Measurements from ENCODE around the gene SYK. TPM values are rescaled to one million over a fixed set of nuclear protein-coding genes. Genes with fewer than 3 reads are reported as not detected.

Gene SYK
- total RNA-seq, 2 experiments from 2014 or later, result 0.11 to 0.64 TPM

- H3K36me3 Mint-ChIP-seq (ENCODE audit: low read depth), result no peaks in the 10 kb centered on the region
- DNase-seq (no peak), ATAC-seq (no peak)
- peaks cover 4% of the 10 kb centered on the region for H3K27me3 Mint-ChIP-seq
- H3K4me1 Mint-ChIP-seq, result no peaks in the 10 kb centered on the region
- intact Hi-C loops (cut with DNase I, micrococcal nuclease), result no loop called here
- no peak overlapping the region for H3K27ac Mint-ChIP-seq
- ChIA-PET CTCF (no interaction called here), POLR2A (no interaction called here)
- H3K4me3 Mint-ChIP-seq, result no peak overlapping the region
- no peaks in the 10 kb centered on the region for H3K9me3 Mint-ChIP-seq (ENCODE audit: low read depth)
These were observed 40.0 kb downstream of the SYK start for GRCh38 chr9:90841615-90842014.

- no peak for DNase-seq
- ChIA-PET CTCF (no interaction called here), POLR2A (no interaction called here)
- H3K27me3 Mint-ChIP-seq, result peaks cover 4% of the 10 kb centered on the region
- no peak overlapping the region for H3K4me3 Mint-ChIP-seq
- no peaks in the 10 kb centered on the region for H3K9me3 Mint-ChIP-seq (ENCODE audit: low read depth)
- intact Hi-C loops (cut with DNase I, micrococcal nuclease), result no loop called here
- no peak for ATAC-seq
- H3K27ac Mint-ChIP-seq, result no peak overlapping the region
- no peaks in the 10 kb centered on the region for H3K4me1 Mint-ChIP-seq
- no peaks in the 10 kb centered on the region for H3K36me3 Mint-ChIP-seq (ENCODE audit: low read depth)
These were observed 40.7 kb downstream of the SYK start for GRCh38 chr9:90842176-90842777.

GRCh38 chr9:90842996-90843395, 41.4 kb downstream of the SYK start:
- no peaks in the 10 kb centered on the region for H3K9me3 Mint-ChIP-seq (ENCODE audit: low read depth)
- POLR2A ChIA-PET, result no interaction called here
- no peak for DNase-seq
- CTCF ChIA-PET, result no interaction called here
- intact Hi-C loops (cut with DNase I, micrococcal nuclease), result no loop called here
- H3K27ac Mint-ChIP-seq, result no peak overlapping the region
- peaks cover 4% of the 10 kb centered on the region for H3K27me3 Mint-ChIP-seq
- H3K4me1 Mint-ChIP-seq, result no peaks in the 10 kb centered on the region
- H3K4me3 Mint-ChIP-seq, result no peak overlapping the region
- H3K36me3 Mint-ChIP-seq (ENCODE audit: low read depth), result no peaks in the 10 kb centered on the region
- ATAC-seq, result no peak

GRCh38 chr9:90843525-90843924, 41.9 kb downstream of the SYK start:
- Mint-ChIP-seq H3K27ac (no peak overlapping the region), H3K4me1 (no peaks in the 10 kb centered on the region), H3K4me3 (no peak overlapping the region), H3K36me3 (ENCODE audit: low read depth) (no peaks in the 10 kb centered on the region), H3K27me3 (peaks cover 4% of the 10 kb centered on the region), H3K9me3 (ENCODE audit: low read depth) (no peaks in the 10 kb centered on the region)
- intact Hi-C loops (cut with DNase I, micrococcal nuclease), result no loop called here
- CTCF ChIA-PET, result no interaction called here
- DNase-seq, result no peak
- no peak for ATAC-seq
- POLR2A ChIA-PET, result no interaction called here

GRCh38 chr9:90844326-90844725, 42.7 kb downstream of the SYK start:
- intact Hi-C loops (cut with DNase I, micrococcal nuclease), result no loop called here
- ATAC-seq (no peak), DNase-seq (no peak)
- no peaks in the 10 kb centered on the region for H3K4me1 Mint-ChIP-seq
- no peaks in the 10 kb centered on the region for H3K9me3 Mint-ChIP-seq (ENCODE audit: low read depth)
- no peak overlapping the region for H3K4me3 Mint-ChIP-seq
- H3K36me3 Mint-ChIP-seq (ENCODE audit: low read depth), result no peaks in the 10 kb centered on the region
- no peak overlapping the region for H3K27ac Mint-ChIP-seq
- H3K27me3 Mint-ChIP-seq, result peaks cover 4% of the 10 kb centered on the region
- ChIA-PET CTCF (no interaction called here), POLR2A (no interaction called here)

- ATAC-seq, result no peak
These were observed 45.3 kb downstream of the SYK start for GRCh38 chr9:90846770-90847419.

GRCh38 chr9:90847971-90848370, 46.4 kb downstream of the SYK start:
- intact Hi-C loops (cut with DNase I, micrococcal nuclease), result no loop called here
- no peak overlapping the region for H3K4me3 Mint-ChIP-seq
- no peaks in the 10 kb centered on the region for H3K36me3 Mint-ChIP-seq (ENCODE audit: low read depth)
- POLR2A ChIA-PET, result interaction anchor here (0.6 kb wide), 1 partner anchor 91 kb away, joined by 3 read pairs; no protein-coding TSS in a partner anchor
- DNase-seq, result no peak
- H3K27me3 Mint-ChIP-seq, result no peaks in the 10 kb centered on the region
- CTCF ChIA-PET, result interaction anchor here (0.6 kb wide), 1 partner anchor 671 kb away, joined by 3 read pairs; no protein-coding TSS in a partner anchor
- no peak overlapping the region for H3K27ac Mint-ChIP-seq
- H3K4me1 Mint-ChIP-seq, result no peaks in the 10 kb centered on the region
- H3K9me3 Mint-ChIP-seq (ENCODE audit: low read depth), result no peaks in the 10 kb centered on the region
- no peak for ATAC-seq

More at GRCh38 chr9:90846770-90847419, 45.3 kb downstream of the SYK start:
- intact Hi-C loops (cut with DNase I, micrococcal nuclease), result no loop called here
- no peaks in the 10 kb centered on the region for H3K9me3 Mint-ChIP-seq (ENCODE audit: low read depth)
- POLR2A ChIA-PET, result no interaction called here
- no peak overlapping the region for H3K4me3 Mint-ChIP-seq
- DNase-seq, result no peak
- H3K27ac Mint-ChIP-seq, result no peak overlapping the region
- H3K27me3 Mint-ChIP-seq, result no peaks in the 10 kb centered on the region
- CTCF ChIA-PET, result interaction anchor here (1.0 kb wide), 1 partner anchor 24 kb away, joined by 3 read pairs; no protein-coding TSS in a partner anchor
- H3K4me1 Mint-ChIP-seq, result no peaks in the 10 kb centered on the region
- H3K36me3 Mint-ChIP-seq (ENCODE audit: low read depth), result no peaks in the 10 kb centered on the region

GRCh38 chr9:90848866-90849265, 47.2 kb downstream of the SYK start:
- Mint-ChIP-seq H3K9me3 (ENCODE audit: low read depth) (no peaks in the 10 kb centered on the region), H3K27me3 (no peaks in the 10 kb centered on the region), H3K36me3 (ENCODE audit: low read depth) (no peaks in the 10 kb centered on the region), H3K4me3 (no peak overlapping the region), H3K27ac (no peak overlapping the region), H3K4me1 (no peaks in the 10 kb centered on the region)
- no peak for ATAC-seq
- intact Hi-C loops (cut with DNase I, micrococcal nuclease), result no loop called here
- ChIA-PET CTCF (no interaction called here), POLR2A (no interaction called here)
- no peak for DNase-seq

- Mint-ChIP-seq H3K27ac (no peak overlapping the region), H3K27me3 (no peaks in the 10 kb centered on the region), H3K9me3 (ENCODE audit: low read depth) (no peaks in the 10 kb centered on the region), H3K4me1 (no peaks in the 10 kb centered on the region), H3K4me3 (no peak overlapping the region), H3K36me3 (ENCODE audit: low read depth) (no peaks in the 10 kb centered on the region)
- ChIA-PET CTCF (interaction anchor here (0.6 to 1.0 kb wide), 3 partner anchors 12 to 1249 kb away, joined by 3 to 4 read pairs (median 3); no protein-coding TSS in a partner anchor), POLR2A (no interaction called here)
- ATAC-seq (no peak), DNase-seq (no peak)
- intact Hi-C loops (cut with DNase I, micrococcal nuclease), result no loop called here
These were observed 49.8 kb downstream of the SYK start for GRCh38 chr9:90851444-90851843.

- no peak overlapping the region for H3K4me3 Mint-ChIP-seq
- H3K27me3 Mint-ChIP-seq, result no peaks in the 10 kb centered on the region
- ATAC-seq (no peak), DNase-seq (no peak)
- H3K9me3 Mint-ChIP-seq (ENCODE audit: low read depth), result no peaks in the 10 kb centered on the region
- no peak overlapping the region for H3K27ac Mint-ChIP-seq
- intact Hi-C loops (cut with DNase I, micrococcal nuclease), result no loop called here
- no peaks in the 10 kb centered on the region for H3K36me3 Mint-ChIP-seq (ENCODE audit: low read depth)
- ChIA-PET POLR2A (no interaction called here), CTCF (no interaction called here)
- peaks cover 5% of the 10 kb centered on the region for H3K4me1 Mint-ChIP-seq
These were observed 52.3 kb downstream of the SYK start for GRCh38 chr9:90853945-90854344.

GRCh38 chr9:90854637-90855175, 53.1 kb downstream of the SYK start:
- ChIA-PET POLR2A (no interaction called here), CTCF (no interaction called here)
- ATAC-seq (no peak), DNase-seq (no peak)
- Mint-ChIP-seq H3K36me3 (ENCODE audit: low read depth) (no peaks in the 10 kb centered on the region), H3K4me1 (peaks cover 7% of the 10 kb centered on the region), H3K27me3 (no peaks in the 10 kb centered on the region), H3K9me3 (ENCODE audit: low read depth) (no peaks in the 10 kb centered on the region), H3K27ac (no peak overlapping the region), H3K4me3 (no peak overlapping the region)
- intact Hi-C loops (cut with DNase I, micrococcal nuclease), result no loop called here

- Mint-ChIP-seq H3K36me3 (ENCODE audit: low read depth) (no peaks in the 10 kb centered on the region), H3K27ac (no peak overlapping the region), H3K9me3 (ENCODE audit: low read depth) (no peaks in the 10 kb centered on the region), H3K4me3 (no peak overlapping the region), H3K4me1 (peaks cover 7% of the 10 kb centered on the region), H3K27me3 (no peaks in the 10 kb centered on the region)
- ATAC-seq (no peak), DNase-seq (no peak)
- ChIA-PET POLR2A (no interaction called here), CTCF (interaction anchor here (1.3 kb wide), 1 partner anchor 15 kb away, joined by 3 read pairs; no protein-coding TSS in a partner anchor)
- intact Hi-C loops (cut with DNase I, micrococcal nuclease), result no loop called here
These were observed 53.7 kb downstream of the SYK start for GRCh38 chr9:90855208-90855902.
